Muscle layer of colon (tissue), 2 donors: ENCODE measurements around the gene THNSL1.

Source experiments
- H3K27ac ChIP-seq: one replicate; pipeline ENCODE4 v1.7.0; 2013; ENCODE audit warnings: low read depth, mild to moderate bottlenecking, low read length, moderate library complexity
- H3K27me3 ChIP-seq, 2 donors: one replicate each; pipeline ENCODE4 v1.7.0; 2013; ENCODE audit warnings: low read length in 2 of 2, mild to moderate bottlenecking in 2 of 2; ENCODE audit not compliant: insufficient read depth in 2 of 2, control insufficient read depth in 1 of 2
- H3K36me3 ChIP-seq: one replicate; pipeline ENCODE4 v1.7.0; 2013; ENCODE audit warnings: mild to moderate bottlenecking, low read length; ENCODE audit not compliant: insufficient read depth
- H3K4me1 ChIP-seq: one replicate; pipeline ENCODE4 v1.7.0; 2013; ENCODE audit warnings: mild to moderate bottlenecking, low read length; ENCODE audit not compliant: insufficient read depth
- H3K4me3 ChIP-seq, 2 donors: one replicate each; pipeline ENCODE4 v1.7.0; 2013; ENCODE audit warnings: low read length in 2 of 2, low read depth in 1 of 2, mild to moderate bottlenecking in 1 of 2, moderate library complexity in 1 of 2
- H3K9ac ChIP-seq: one replicate; pipeline ENCODE4 v1.7.0; 2013; ENCODE audit warnings: low read length
- H3K9me3 ChIP-seq: one replicate; pipeline ENCODE4 v1.7.0; 2013; ENCODE audit warnings: mild to moderate bottlenecking, low read length
- donor health status: abdominal sarcoma.
- donor health status: Adenocarcinoma of cecum.

Gene THNSL1

DNA sequence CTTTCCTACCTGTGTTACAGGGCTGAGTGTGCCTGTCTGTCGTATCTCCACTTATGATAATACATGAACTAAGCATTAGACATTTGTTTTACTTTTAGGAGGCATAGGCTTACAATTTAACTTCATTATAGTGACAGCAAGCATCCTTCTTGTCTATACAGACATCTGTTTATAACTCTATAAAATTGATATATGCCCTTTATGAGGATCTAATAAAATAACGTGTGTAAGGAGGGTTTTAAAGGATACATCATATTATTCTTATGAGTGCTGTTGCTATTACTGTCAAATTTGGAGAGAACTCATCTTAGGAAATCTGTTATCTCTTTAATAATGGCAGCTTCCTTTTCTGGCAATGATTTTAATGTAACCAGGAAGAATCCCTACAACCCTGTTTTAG is 21.9 kb downstream of the THNSL1 start:
- H3K4me3 ChIP-seq: no peak overlapping the region

DNA sequence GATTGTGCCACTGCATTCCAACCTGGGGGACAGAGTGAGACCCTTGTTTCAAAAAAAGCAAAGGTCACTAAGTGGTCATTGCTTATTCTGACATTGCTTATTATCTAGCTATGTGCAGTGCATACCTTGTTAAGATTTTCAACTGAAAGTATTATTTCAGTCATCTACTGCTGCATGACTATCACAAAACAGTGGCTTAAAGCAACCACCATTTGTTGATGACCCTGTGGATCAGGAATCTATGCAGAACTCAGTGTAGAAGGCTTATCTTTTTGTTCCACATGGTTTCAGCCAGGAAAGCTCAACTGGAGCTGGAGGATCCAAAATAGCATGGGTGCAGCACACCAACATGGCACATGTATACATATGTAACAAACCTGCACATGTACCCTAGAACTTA is 23.1 kb downstream of the THNSL1 start:
- Histone ChIP-seq H3K27me3 (no peaks in the 10 kb centered on the region), H3K27ac (no peak overlapping the region), H3K4me1 (no peaks in the 10 kb centered on the region), H3K4me3 (no peak overlapping the region), H3K36me3 (no peaks in the 10 kb centered on the region), H3K9ac (no peak overlapping the region), H3K9me3 (no peaks in the 10 kb centered on the region)

More for the DNA sequence above, 21.9 kb downstream of the THNSL1 start:
- no peaks in the 10 kb centered on the region for H3K36me3 ChIP-seq
- H3K9me3 ChIP-seq: no peaks in the 10 kb centered on the region
- no peak overlapping the region for H3K9ac ChIP-seq
- H3K27me3 ChIP-seq: no peaks in the 10 kb centered on the region
- H3K4me1 ChIP-seq: no peaks in the 10 kb centered on the region
- H3K27ac ChIP-seq: no peak overlapping the region

DNA sequence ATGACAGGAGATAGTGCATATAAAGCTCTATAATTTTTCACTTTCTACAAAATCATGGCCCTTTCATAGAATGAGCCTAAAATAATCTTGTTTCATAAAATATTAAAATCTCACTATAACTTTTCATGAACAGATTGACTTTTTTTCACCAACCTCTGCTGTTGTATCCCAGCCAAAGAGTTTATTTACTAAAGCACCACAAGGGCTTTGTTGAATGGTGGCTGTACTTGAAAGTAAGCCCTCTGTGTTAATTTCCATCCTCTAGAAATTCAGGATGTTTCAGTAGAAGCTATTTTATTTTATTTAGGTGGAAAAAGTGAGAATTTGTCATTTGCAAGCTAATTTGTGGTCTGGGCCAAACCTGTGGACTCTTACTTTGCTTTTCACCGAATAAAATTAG is 30.2 kb downstream of the THNSL1 start:
- no peak overlapping the region for H3K27ac ChIP-seq
- H3K9ac ChIP-seq: no peak overlapping the region
- H3K36me3 ChIP-seq: no peaks in the 10 kb centered on the region
- no peaks in the 10 kb centered on the region for H3K27me3 ChIP-seq
- no peaks in the 10 kb centered on the region for H3K4me1 ChIP-seq
- no peaks in the 10 kb centered on the region for H3K9me3 ChIP-seq
- no peak overlapping the region for H3K4me3 ChIP-seq

DNA sequence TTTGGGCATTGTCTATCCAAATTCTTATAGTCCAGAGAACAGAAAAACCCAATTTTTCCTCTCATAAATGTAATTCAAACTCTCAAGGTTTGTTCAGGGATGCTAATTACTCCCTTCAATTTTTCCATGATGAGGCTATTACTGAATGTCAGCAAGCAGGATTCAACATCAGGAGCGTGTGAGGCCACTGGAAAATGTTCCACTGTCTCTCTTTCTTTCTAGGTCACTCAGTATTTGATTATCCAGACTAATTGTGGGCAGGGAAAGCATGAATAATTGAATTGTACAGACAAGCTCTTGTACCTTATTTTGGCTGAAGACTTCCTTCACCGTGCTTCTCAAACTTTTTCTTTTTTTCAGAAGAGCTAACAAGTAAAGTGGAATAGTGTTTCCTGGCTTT is 30.7 kb downstream of the THNSL1 start:
- no peaks in the 10 kb centered on the region for H3K4me1 ChIP-seq
- no peak overlapping the region for H3K9ac ChIP-seq
- H3K4me3 ChIP-seq: no peak overlapping the region
- no peaks in the 10 kb centered on the region for H3K9me3 ChIP-seq
- H3K27me3 ChIP-seq: no peaks in the 10 kb centered on the region
- no peak overlapping the region for H3K27ac ChIP-seq
- no peaks in the 10 kb centered on the region for H3K36me3 ChIP-seq

GRCh38 chr10:25047591-25048301 is 31.3 kb downstream of the THNSL1 start:
- Histone ChIP-seq H3K27me3 (no peaks in the 10 kb centered on the region), H3K36me3 (no peaks in the 10 kb centered on the region), H3K27ac (no peak overlapping the region), H3K4me1 (no peaks in the 10 kb centered on the region), H3K9ac (no peak overlapping the region), H3K4me3 (no peak overlapping the region), H3K9me3 (no peaks in the 10 kb centered on the region)

GRCh38 chr10:25048450-25048849 is 32.0 kb downstream of the THNSL1 start:
- no peaks in the 10 kb centered on the region for H3K4me1 ChIP-seq
- no peak overlapping the region for H3K27ac ChIP-seq
- no peaks in the 10 kb centered on the region for H3K27me3 ChIP-seq
- H3K9me3 ChIP-seq: no peaks in the 10 kb centered on the region
- no peaks in the 10 kb centered on the region for H3K36me3 ChIP-seq
- no peak overlapping the region for H3K9ac ChIP-seq
- no peak overlapping the region for H3K4me3 ChIP-seq

GRCh38 chr10:25049966-25050365 is 33.6 kb downstream of the THNSL1 start:
- Histone ChIP-seq H3K4me1 (no peaks in the 10 kb centered on the region), H3K9ac (no peak overlapping the region), H3K27ac (no peak overlapping the region), H3K9me3 (no peaks in the 10 kb centered on the region), H3K27me3 (no peaks in the 10 kb centered on the region), H3K36me3 (no peaks in the 10 kb centered on the region), H3K4me3 (no peak overlapping the region)

DNA sequence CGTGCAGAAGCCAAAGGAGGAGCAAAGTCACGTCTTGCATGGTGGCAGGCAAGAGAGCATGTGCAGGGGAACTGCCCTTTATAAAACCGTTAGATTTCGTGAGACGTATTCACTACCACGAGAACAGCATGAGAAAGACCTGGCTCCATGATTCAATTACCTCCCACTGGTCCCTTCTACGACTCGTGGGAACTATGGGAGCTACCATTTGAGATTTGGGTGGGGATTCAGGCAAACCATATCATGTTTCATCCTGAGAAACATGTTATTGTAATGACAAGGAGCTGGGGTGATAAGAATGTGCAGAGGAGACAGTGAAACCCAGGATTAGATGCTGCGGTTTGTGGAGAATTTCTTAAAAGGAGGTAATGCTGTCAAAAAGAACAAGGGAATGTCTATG is 34.0 kb downstream of the THNSL1 start:
- Histone ChIP-seq H3K4me3 (no peak overlapping the region), H3K4me1 (no peaks in the 10 kb centered on the region), H3K9ac (no peak overlapping the region), H3K27me3 (no peaks in the 10 kb centered on the region), H3K9me3 (no peaks in the 10 kb centered on the region), H3K36me3 (no peaks in the 10 kb centered on the region), H3K27ac (no peak overlapping the region)

DNA sequence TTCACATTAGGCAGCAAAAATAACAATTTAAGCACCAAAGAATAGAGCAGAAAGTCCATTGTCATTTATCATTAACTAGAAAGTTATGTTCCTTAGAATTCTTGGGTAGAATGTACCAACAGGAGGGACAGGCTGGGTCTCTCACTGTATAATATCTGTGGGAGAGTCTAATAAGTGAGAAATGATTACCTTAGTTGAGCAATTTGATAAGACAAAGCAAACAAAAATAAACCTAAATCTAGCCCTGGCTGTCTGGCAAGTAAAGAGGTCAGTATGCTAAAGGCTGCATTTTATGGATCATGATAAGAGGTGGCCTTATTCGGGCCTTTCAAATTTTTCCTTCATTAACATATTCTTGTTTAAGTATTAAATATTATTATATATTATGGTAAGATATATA is 35.6 kb downstream of the THNSL1 start:
- no peak overlapping the region for H3K4me3 ChIP-seq
- no peaks in the 10 kb centered on the region for H3K9me3 ChIP-seq
- no peak overlapping the region for H3K9ac ChIP-seq
- no peaks in the 10 kb centered on the region for H3K27me3 ChIP-seq
- no peak overlapping the region for H3K27ac ChIP-seq
- H3K4me1 ChIP-seq: no peaks in the 10 kb centered on the region
- no peaks in the 10 kb centered on the region for H3K36me3 ChIP-seq

GRCh38 chr10:25056726-25057125 is 40.3 kb downstream of the THNSL1 start:
- no peak overlapping the region for H3K27ac ChIP-seq
- no peak overlapping the region for H3K9ac ChIP-seq
- H3K36me3 ChIP-seq: no peaks in the 10 kb centered on the region
- H3K27me3 ChIP-seq: no peaks in the 10 kb centered on the region
- no peaks in the 10 kb centered on the region for H3K4me1 ChIP-seq
- no peaks in the 10 kb centered on the region for H3K9me3 ChIP-seq
- no peak overlapping the region for H3K4me3 ChIP-seq

DNA sequence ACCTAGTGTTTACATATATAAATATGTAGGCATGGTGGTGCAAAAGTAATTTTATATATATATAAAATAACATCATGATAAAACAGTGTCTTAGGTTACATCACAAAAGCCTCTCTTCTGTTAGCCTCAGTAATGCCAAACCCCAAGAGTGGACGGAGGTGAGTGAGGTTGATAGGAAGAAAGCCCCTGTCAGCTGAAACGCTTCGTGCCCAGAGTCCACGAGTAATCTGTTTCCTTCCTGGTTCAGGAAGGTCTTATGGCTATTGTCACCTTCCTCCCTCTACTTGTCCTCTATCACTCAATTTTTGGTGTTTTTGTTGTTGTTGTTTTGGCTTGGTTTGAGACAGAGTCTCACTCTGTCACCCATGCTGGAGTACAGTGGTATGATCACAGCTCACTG is 41.5 kb downstream of the THNSL1 start:
- Histone ChIP-seq H3K9ac (no peak overlapping the region), H3K27ac (no peak overlapping the region), H3K9me3 (no peaks in the 10 kb centered on the region), H3K36me3 (no peaks in the 10 kb centered on the region), H3K27me3 (no peaks in the 10 kb centered on the region), H3K4me1 (no peaks in the 10 kb centered on the region), H3K4me3 (no peak overlapping the region)

DNA sequence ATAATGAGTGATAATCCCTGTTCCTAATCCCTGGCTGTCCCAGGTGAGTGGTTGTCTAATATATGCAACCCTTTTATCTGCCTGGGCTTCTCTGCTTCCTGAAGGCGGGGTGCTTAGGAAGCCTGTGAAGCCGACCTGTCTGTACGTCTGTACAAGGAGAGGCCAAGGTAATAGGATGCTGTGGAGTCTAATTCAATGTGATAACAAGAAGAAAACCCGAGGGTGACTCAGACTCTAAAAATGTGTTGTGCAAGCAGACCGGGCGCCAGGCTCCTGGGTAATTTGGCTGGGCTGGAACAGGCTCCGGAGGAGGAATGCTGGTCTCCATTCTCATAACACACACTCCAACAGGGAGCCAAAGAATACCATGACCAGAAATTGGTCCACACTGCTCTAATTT is 43.6 kb downstream of the THNSL1 start:
- Histone ChIP-seq H3K4me1 (no peaks in the 10 kb centered on the region), H3K36me3 (no peaks in the 10 kb centered on the region), H3K9ac (no peak overlapping the region), H3K9me3 (no peaks in the 10 kb centered on the region), H3K27me3 (no peaks in the 10 kb centered on the region), H3K27ac (no peak overlapping the region), H3K4me3 (no peak overlapping the region)
